NT2/D1 (cell line): Measurements from ENCODE around the gene MUC2.

Experiments used
- SUZ12 ChIP-seq: IDR thresholded peaks from 2 replicates; pipeline ENCODE4 v1.6.1; 2011; ENCODE audit not compliant: insufficient read length, insufficient read depth; ENCODE audit errors: extremely low read depth
- YY1 ChIP-seq: IDR thresholded peaks from 2 replicates; pipeline ENCODE4 v1.6.1; 2011; ENCODE audit not compliant: insufficient read length, insufficient read depth
- ZNF274 ChIP-seq: IDR thresholded peaks from 2 replicates; pipeline ENCODE4 v1.6.1; 2011; ENCODE audit warnings: mild to moderate bottlenecking, low read depth, low read length

GRCh38 chr11:1081601-1082311 lies 7.1 kb downstream of the MUC2 start:
- TF ChIP-seq SUZ12 = no peak
- TF ChIP-seq ZNF274 = no peak
- no peak for TF ChIP-seq YY1
